Measurements from ENCODE around the gene RNF14. TPM values are rescaled to one million over a fixed set of nuclear protein-coding genes. Genes with fewer than 3 reads are reported as not detected.

Gene RNF14
- total RNA-seq, 1 donor from 2014 or later = 35.5 TPM

GRCh38 chr5:141960449-141961323, 8.2 kb upstream of the RNF14 start:
- Mint-ChIP-seq H3K36me3 (ENCODE audit: insufficient read depth) (no peaks in the 10 kb centered on the region), H3K9me3 (ENCODE audit: low read depth) (no peaks in the 10 kb centered on the region), H3K4me3 (ENCODE audit: low read depth) (no peak overlapping the region), H3K27ac (no peak overlapping the region), H3K4me1 (ENCODE audit: low read depth) (peaks cover 5% of the 10 kb centered on the region), H3K27me3 (peaks cover 4% of the 10 kb centered on the region)
- TF ChIP-seq CTCF (IDR thresholded peaks at IDR 0.05; ENCODE audit: unreplicated experiment) = peak; percentile 95
- peak; percentile 80 for DNase-seq (ENCODE audit: low spot score, unreplicated experiment)

GRCh38 chr5:141961466-141961865, 7.4 kb upstream of the RNF14 start:
- Mint-ChIP-seq H3K36me3 (ENCODE audit: insufficient read depth) (no peaks in the 10 kb centered on the region), H3K4me1 (ENCODE audit: low read depth) (peaks cover 5% of the 10 kb centered on the region), H3K9me3 (ENCODE audit: low read depth) (no peaks in the 10 kb centered on the region), H3K27ac (no peak overlapping the region), H3K4me3 (ENCODE audit: low read depth) (no peak overlapping the region), H3K27me3 (peaks cover 4% of the 10 kb centered on the region)
- no peak for TF ChIP-seq CTCF (IDR thresholded peaks at IDR 0.05; ENCODE audit: unreplicated experiment)
- no peak for DNase-seq (ENCODE audit: low spot score, unreplicated experiment)

GRCh38 chr5:141963701-141964100, 5.2 kb upstream of the RNF14 start:
- H3K9me3 Mint-ChIP-seq (ENCODE audit: low read depth) = no peaks in the 10 kb centered on the region
- H3K27me3 Mint-ChIP-seq = no peaks in the 10 kb centered on the region
- no peak overlapping the region for H3K27ac Mint-ChIP-seq
- no peak overlapping the region for H3K4me3 Mint-ChIP-seq (ENCODE audit: low read depth)
- peaks cover 8% of the 10 kb centered on the region for H3K4me1 Mint-ChIP-seq (ENCODE audit: low read depth)
- DNase-seq (ENCODE audit: low spot score, unreplicated experiment) = no peak
- no peak for TF ChIP-seq CTCF (IDR thresholded peaks at IDR 0.05; ENCODE audit: unreplicated experiment)
- H3K36me3 Mint-ChIP-seq (ENCODE audit: insufficient read depth) = no peaks in the 10 kb centered on the region

- Mint-ChIP-seq H3K36me3 (ENCODE audit: insufficient read depth) (no peaks in the 10 kb centered on the region), H3K4me1 (ENCODE audit: low read depth) (peaks cover 16% of the 10 kb centered on the region), H3K4me3 (ENCODE audit: low read depth) (no peak overlapping the region), H3K27me3 (no peaks in the 10 kb centered on the region), H3K9me3 (ENCODE audit: low read depth) (no peaks in the 10 kb centered on the region), H3K27ac (no peak overlapping the region)
- DNase-seq (ENCODE audit: low spot score, unreplicated experiment) = no peak
- TF ChIP-seq CTCF (IDR thresholded peaks at IDR 0.05; ENCODE audit: unreplicated experiment) = no peak
Measured at GRCh38 chr5:141965071-141965470, 3.8 kb upstream of the RNF14 start.

- Mint-ChIP-seq H3K9me3 (ENCODE audit: low read depth) (no peaks in the 10 kb centered on the region), H3K4me3 (ENCODE audit: low read depth) (no peak overlapping the region), H3K36me3 (ENCODE audit: insufficient read depth) (no peaks in the 10 kb centered on the region), H3K27ac (no peak overlapping the region), H3K4me1 (ENCODE audit: low read depth) (peaks cover 15% of the 10 kb centered on the region), H3K27me3 (no peaks in the 10 kb centered on the region)
- TF ChIP-seq CTCF (IDR thresholded peaks at IDR 0.05; ENCODE audit: unreplicated experiment) = no peak
- no peak for DNase-seq (ENCODE audit: low spot score, unreplicated experiment)
Measured at GRCh38 chr5:141966275-141966962, 2.5 kb upstream of the RNF14 start.
